BJ (cell line): ENCODE results near the gene CD99. TPM values are rescaled to one million over a fixed set of nuclear protein-coding genes. Genes with fewer than 3 reads are reported as not detected.

Source experiments
- CTCF ChIA-PET: fragments of 350-600 bp; formaldehyde crosslinking; extraction: SDS; loops from one replicate; lab custom pipeline; 2021; ENCODE audit warnings: antibody characterized with exemption, inconsistent platforms; lab: Yijun Ruan, JAX
- POLR2A ChIA-PET: fragments of 300-600 bp; sonication (Branson Sonifier 250); formaldehyde crosslinking; extraction: SDS; loops from one replicate; lab custom pipeline; 2021; ENCODE audit warnings: antibody characterized with exemption; lab: Charles Lee
- DNase-seq: peaks from one replicate; pipeline ENCODE4 v3.0.0-alpha.2; 2011; ENCODE audit warnings: low read depth
- H3K27me3 ChIP-seq: 2 replicates; pipeline ENCODE4 v1.6.0; 2011; ENCODE audit warnings: low read length; ENCODE audit not compliant: control insufficient read depth, insufficient read depth
- H3K36me3 ChIP-seq: 2 replicates; pipeline ENCODE4 v1.5.1; 2011; ENCODE audit warnings: low read length; ENCODE audit not compliant: control insufficient read depth, insufficient read depth
- H3K4me3 ChIP-seq: 2 replicates; pipeline ENCODE4 v1.5.1; 2011; ENCODE audit warnings: low read depth, mild to moderate bottlenecking, control low read depth, low read length
- CTCF ChIP-seq: IDR thresholded peaks from 2 replicates; pipeline ENCODE4 v1.5.1; 2011; ENCODE audit warnings: low read depth, mild to moderate bottlenecking, control low read depth, inconsistent platforms, low read length, moderate library complexity; ENCODE audit not compliant: insufficient read depth
- polyA plus RNA-seq: library from polyadenylated mRNA; depleted of rRNA; stranded (reverse); fragments of >200 nt; gene quantifications from 2 replicates; pipeline ENCODE4 v1.2.3, GENCODE V29; 2011

Gene CD99
- polyA plus RNA-seq, 1 experiment: 479 TPM

- ChIA-PET CTCF (no interaction called here), POLR2A (no interaction called here)
- DNase-seq: peak; percentile 89
- Histone ChIP-seq H3K36me3 (peaks cover 2% of the 10 kb centered on the region), H3K27me3 (no peaks in the 10 kb centered on the region), H3K4me3 (no peak overlapping the region)
- TF ChIP-seq CTCF: no peak
Measured at GRCh38 chrX:2707334-2707760, 16.3 kb downstream of the CD99 start.

- Histone ChIP-seq H3K27me3 (no peaks in the 10 kb centered on the region), H3K36me3 (peaks cover 5% of the 10 kb centered on the region), H3K4me3 (no peak overlapping the region)
- DNase-seq: no peak
- no peak for TF ChIP-seq CTCF
- POLR2A ChIA-PET: no interaction called here
- CTCF ChIA-PET: no interaction called here
Measured at GRCh38 chrX:2708021-2708420, 16.9 kb downstream of the CD99 start.

GRCh38 chrX:2708592-2709188 is 17.6 kb downstream of the CD99 start:
- Histone ChIP-seq H3K4me3 (no peak overlapping the region), H3K27me3 (no peaks in the 10 kb centered on the region), H3K36me3 (peaks cover 7% of the 10 kb centered on the region)
- TF ChIP-seq CTCF: no peak
- CTCF ChIA-PET: no interaction called here
- POLR2A ChIA-PET: no interaction called here
- no peak for DNase-seq

GRCh38 chrX:2709556-2709955 is 18.5 kb downstream of the CD99 start:
- Histone ChIP-seq H3K36me3 (peaks cover 7% of the 10 kb centered on the region), H3K27me3 (no peaks in the 10 kb centered on the region), H3K4me3 (no peak overlapping the region; the same call in 1 of the 2 replicates)
- TF ChIP-seq CTCF: no peak
- no peak for DNase-seq
- ChIA-PET POLR2A (no interaction called here), CTCF (no interaction called here)

- Histone ChIP-seq H3K36me3 (peaks cover 12% of the 10 kb centered on the region), H3K4me3 (peak overlapping the region; percentile 20), H3K27me3 (no peaks in the 10 kb centered on the region)
- ChIA-PET CTCF (no interaction called here), POLR2A (no interaction called here)
- DNase-seq: peak; percentile 82
- no peak for TF ChIP-seq CTCF
Measured at GRCh38 chrX:2710041-2710840, 19.1 kb downstream of the CD99 start.
